ENCODE results near the gene ZNF385C. TPM values are rescaled to one million over a fixed set of nuclear protein-coding genes. Genes with fewer than 3 reads are reported as not detected.
"Not testable (repeated sequence)": the region's sequence is repeated elsewhere in the genome, so short reads cannot be mapped to it uniquely, and the experiment has no call there.

ZNF385C gene
- total and polyA plus RNA-seq, 4 donors, result 0.03 to 0.19 (median 0.06) TPM; not detected in 1

DNA sequence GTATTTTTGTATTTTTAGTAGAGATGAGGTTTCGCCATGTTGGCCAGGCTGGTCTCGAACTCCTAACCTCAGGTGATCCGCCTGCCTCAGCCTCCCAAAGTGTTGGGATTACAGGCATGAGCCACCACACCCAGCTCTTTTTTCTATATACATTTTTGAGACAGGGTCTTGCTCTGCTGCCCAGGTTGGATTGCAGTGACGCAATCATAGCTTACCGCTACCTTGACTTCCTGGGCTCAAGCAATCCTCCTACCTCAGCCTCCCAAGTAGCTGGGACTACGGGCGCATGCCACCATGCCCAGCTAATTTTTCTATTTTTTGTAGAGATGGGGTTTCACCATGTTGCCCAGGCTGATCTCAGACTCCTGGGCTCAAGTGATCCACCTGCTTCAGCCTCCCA, 42.4 kb upstream of the ZNF385C start:
- 97% methylated on average over 7 of the region's 7 CpGs for WGBS
- H3K4me3 ChIP-seq (ENCODE audit: low read depth in 1 of 3, low read length in 3 of 3); DNase-seq (ENCODE audit: low spot score); H3K9me3 ChIP-seq (ENCODE audit: control insufficient read depth in 4 of 4, low read length in 3 of 4); H3K9ac ChIP-seq (ENCODE audit: low read depth in 1 of 2, low read length in 2 of 2); H3K27ac ChIP-seq (ENCODE audit: low read depth in 1 of 2, low read length in 2 of 2); H3K27me3 ChIP-seq (ENCODE audit: control insufficient read depth in 4 of 4, insufficient read depth in 4 of 4, low read length in 3 of 4): not testable (repeated sequence)
- H3K4me1 ChIP-seq (ENCODE audit: control insufficient read depth in 4 of 4, insufficient read depth in 4 of 4, low read length in 3 of 4), result peaks cover 9 to 25% (median 13%) of the 10 kb centered on the region in 4 donors
- H3K36me3 ChIP-seq (ENCODE audit: control insufficient read depth in 4 of 4, insufficient read depth in 3 of 4, low read depth in 1 of 4, low read length in 3 of 4), result peaks cover 5 to 10% (median 6%) of the 10 kb centered on the region in 4 donors

DNA sequence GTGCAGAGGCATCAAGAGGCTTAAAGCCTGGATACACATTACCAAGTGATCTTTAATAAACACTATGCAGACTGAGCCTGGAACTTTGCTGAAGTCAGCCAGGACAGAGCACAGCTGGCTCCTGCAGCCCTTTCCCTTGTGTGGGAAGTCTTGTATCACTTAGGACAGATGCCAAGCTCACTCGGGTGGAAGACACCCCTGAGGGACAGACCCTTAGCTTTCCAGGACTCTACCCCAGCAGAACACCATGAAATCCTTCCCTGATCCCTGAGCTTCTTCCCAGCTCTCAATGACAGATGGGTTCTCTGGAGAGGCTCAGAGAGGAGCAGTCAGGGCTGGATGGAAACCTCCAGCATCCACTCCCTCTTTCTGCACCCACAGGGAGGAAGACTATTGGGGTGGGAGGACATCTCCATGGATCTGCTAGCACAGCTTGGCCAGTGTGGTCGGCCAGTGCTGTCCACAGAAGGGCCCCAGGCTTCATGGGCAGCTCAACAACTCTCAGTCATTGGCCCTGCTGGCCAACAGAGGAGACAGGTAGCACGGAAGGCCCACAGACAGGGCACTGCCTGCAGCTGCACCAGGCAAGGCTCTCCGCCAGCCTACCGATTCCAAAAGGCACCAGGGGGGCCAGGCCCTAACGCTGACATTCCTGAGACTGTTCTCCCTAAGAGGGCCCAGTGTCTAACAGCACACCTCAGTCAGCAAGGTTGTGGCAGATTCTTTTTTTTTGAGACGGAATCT, 40.6 kb upstream of the ZNF385C start:
- no peaks in the 10 kb centered on the region for H3K9me3 ChIP-seq (ENCODE audit: control insufficient read depth in 4 of 4, low read length in 3 of 4)
- H3K4me1 ChIP-seq (ENCODE audit: control insufficient read depth in 4 of 4, insufficient read depth in 4 of 4, low read length in 3 of 4), result peaks cover 16 to 40% (median 18%) of the 10 kb centered on the region in 4 donors
- DNase-seq (ENCODE audit: low spot score), result no peak
- H3K4me3 ChIP-seq (ENCODE audit: low read depth in 1 of 3, low read length in 3 of 3), result no peak overlapping the region
- no peak for TF ChIP-seq YY1 (IDR thresholded peaks at IDR 0.05)
- no peak for TF ChIP-seq CTCF (IDR thresholded peaks at IDR 0.05; ENCODE audit: low read depth, low read length, missing input control)
- no peak for TF ChIP-seq JUND (IDR thresholded peaks at IDR 0.05)
- TF ChIP-seq HNF4A (conservative IDR thresholded peaks at IDR 0.05), result no peak
- TF ChIP-seq NR2F2 (IDR thresholded peaks at IDR 0.05), result no peak
- no peak for TF ChIP-seq EGR1 (IDR thresholded peaks at IDR 0.05; ENCODE audit: low read depth in 2 of 2)
- no peak for TF ChIP-seq TAF1 (conservative IDR thresholded peaks at IDR 0.05)
- TF ChIP-seq, protein P1, sequence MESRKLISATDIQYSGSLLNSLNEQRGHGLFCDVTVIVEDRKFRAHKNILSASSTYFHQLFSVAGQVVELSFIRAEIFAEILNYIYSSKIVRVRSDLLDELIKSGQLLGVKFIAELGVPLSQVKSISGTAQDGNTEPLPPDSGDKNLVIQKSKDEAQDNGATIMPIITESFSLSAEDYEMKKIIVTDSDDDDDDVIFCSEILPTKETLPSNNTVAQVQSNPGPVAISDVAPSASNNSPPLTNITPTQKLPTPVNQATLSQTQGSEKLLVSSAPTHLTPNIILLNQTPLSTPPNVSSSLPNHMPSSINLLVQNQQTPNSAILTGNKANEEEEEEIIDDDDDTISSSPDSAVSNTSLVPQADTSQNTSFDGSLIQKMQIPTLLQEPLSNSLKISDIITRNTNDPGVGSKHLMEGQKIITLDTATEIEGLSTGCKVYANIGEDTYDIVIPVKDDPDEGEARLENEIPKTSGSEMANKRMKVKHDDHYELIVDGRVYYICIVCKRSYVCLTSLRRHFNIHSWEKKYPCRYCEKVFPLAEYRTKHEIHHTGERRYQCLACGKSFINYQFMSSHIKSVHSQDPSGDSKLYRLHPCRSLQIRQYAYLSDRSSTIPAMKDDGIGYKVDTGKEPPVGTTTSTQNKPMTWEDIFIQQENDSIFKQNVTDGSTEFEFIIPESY (IDR thresholded peaks at IDR 0.05), result no peak
- TF ChIP-seq FOXA2 (IDR thresholded peaks at IDR 0.05), result no peak
- TF ChIP-seq, protein P2, sequence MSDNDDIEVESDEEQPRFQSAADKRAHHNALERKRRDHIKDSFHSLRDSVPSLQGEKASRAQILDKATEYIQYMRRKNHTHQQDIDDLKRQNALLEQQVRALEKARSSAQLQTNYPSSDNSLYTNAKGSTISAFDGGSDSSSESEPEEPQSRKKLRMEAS (IDR thresholded peaks at IDR 0.05), result no peak
- TF ChIP-seq FOXA1 (IDR thresholded peaks at IDR 0.05), result no peak
- TF ChIP-seq, protein P3, sequence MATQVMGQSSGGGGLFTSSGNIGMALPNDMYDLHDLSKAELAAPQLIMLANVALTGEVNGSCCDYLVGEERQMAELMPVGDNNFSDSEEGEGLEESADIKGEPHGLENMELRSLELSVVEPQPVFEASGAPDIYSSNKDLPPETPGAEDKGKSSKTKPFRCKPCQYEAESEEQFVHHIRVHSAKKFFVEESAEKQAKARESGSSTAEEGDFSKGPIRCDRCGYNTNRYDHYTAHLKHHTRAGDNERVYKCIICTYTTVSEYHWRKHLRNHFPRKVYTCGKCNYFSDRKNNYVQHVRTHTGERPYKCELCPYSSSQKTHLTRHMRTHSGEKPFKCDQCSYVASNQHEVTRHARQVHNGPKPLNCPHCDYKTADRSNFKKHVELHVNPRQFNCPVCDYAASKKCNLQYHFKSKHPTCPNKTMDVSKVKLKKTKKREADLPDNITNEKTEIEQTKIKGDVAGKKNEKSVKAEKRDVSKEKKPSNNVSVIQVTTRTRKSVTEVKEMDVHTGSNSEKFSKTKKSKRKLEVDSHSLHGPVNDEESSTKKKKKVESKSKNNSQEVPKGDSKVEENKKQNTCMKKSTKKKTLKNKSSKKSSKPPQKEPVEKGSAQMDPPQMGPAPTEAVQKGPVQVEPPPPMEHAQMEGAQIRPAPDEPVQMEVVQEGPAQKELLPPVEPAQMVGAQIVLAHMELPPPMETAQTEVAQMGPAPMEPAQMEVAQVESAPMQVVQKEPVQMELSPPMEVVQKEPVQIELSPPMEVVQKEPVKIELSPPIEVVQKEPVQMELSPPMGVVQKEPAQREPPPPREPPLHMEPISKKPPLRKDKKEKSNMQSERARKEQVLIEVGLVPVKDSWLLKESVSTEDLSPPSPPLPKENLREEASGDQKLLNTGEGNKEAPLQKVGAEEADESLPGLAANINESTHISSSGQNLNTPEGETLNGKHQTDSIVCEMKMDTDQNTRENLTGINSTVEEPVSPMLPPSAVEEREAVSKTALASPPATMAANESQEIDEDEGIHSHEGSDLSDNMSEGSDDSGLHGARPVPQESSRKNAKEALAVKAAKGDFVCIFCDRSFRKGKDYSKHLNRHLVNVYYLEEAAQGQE (IDR thresholded peaks at IDR 0.05), result no peak
- TF ChIP-seq, protein P4, sequence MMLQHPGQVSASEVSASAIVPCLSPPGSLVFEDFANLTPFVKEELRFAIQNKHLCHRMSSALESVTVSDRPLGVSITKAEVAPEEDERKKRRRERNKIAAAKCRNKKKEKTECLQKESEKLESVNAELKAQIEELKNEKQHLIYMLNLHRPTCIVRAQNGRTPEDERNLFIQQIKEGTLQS (IDR thresholded peaks at IDR 0.05), result no peak
- TF ChIP-seq SP1 (IDR thresholded peaks at IDR 0.05), result no peak
- TF ChIP-seq RXRA (IDR thresholded peaks at IDR 0.05), result no peak
- TF ChIP-seq RAD21 (IDR thresholded peaks at IDR 0.05), result no peak
- TF ChIP-seq HNF4G (IDR thresholded peaks at IDR 0.05), result no peak
- TF ChIP-seq GABPA (IDR thresholded peaks at IDR 0.05 in 1 of 2, conservative IDR thresholded peaks at IDR 0.05 in 1 of 2), result no peak
- H3K36me3 ChIP-seq (ENCODE audit: control insufficient read depth in 4 of 4, insufficient read depth in 3 of 4, low read depth in 1 of 4, low read length in 3 of 4), result peaks cover 0 to 7% (median 5%) of the 10 kb centered on the region in 4 donors
- H3K27me3 ChIP-seq (ENCODE audit: control insufficient read depth in 4 of 4, insufficient read depth in 4 of 4, low read length in 3 of 4), result no peaks in the 10 kb centered on the region
- H3K27ac ChIP-seq (ENCODE audit: low read depth in 1 of 2, low read length in 2 of 2), result no peak overlapping the region
- WGBS, result 82% methylated on average over 7 of the region's 7 CpGs
- H3K9ac ChIP-seq (ENCODE audit: low read depth in 1 of 2, low read length in 2 of 2), result no peak overlapping the region
